Muscle layer of colon (tissue), 2 donors: ENCODE data around the gene KDM6B.
"Not testable (repeated sequence)": the region's sequence is repeated elsewhere in the genome, so short reads cannot be mapped to it uniquely, and the experiment has no call there.

Experiments used
- H3K27ac ChIP-seq: one replicate; pipeline ENCODE4 v1.7.0; 2013; ENCODE audit warnings: low read depth, mild to moderate bottlenecking, low read length, moderate library complexity
- H3K27me3 ChIP-seq, 2 donors: one replicate each; pipeline ENCODE4 v1.7.0; 2013; ENCODE audit warnings: low read length in 2 of 2, mild to moderate bottlenecking in 2 of 2; ENCODE audit not compliant: insufficient read depth in 2 of 2, control insufficient read depth in 1 of 2
- H3K36me3 ChIP-seq: one replicate; pipeline ENCODE4 v1.7.0; 2013; ENCODE audit warnings: mild to moderate bottlenecking, low read length; ENCODE audit not compliant: insufficient read depth
- H3K4me1 ChIP-seq: one replicate; pipeline ENCODE4 v1.7.0; 2013; ENCODE audit warnings: mild to moderate bottlenecking, low read length; ENCODE audit not compliant: insufficient read depth
- H3K4me3 ChIP-seq, 2 donors: one replicate each; pipeline ENCODE4 v1.7.0; 2013; ENCODE audit warnings: low read length in 2 of 2, low read depth in 1 of 2, mild to moderate bottlenecking in 1 of 2, moderate library complexity in 1 of 2
- H3K9ac ChIP-seq: one replicate; pipeline ENCODE4 v1.7.0; 2013; ENCODE audit warnings: low read length
- H3K9me3 ChIP-seq: one replicate; pipeline ENCODE4 v1.7.0; 2013; ENCODE audit warnings: mild to moderate bottlenecking, low read length
- donor health status: abdominal sarcoma.
- donor health status: Adenocarcinoma of cecum.

KDM6B gene

GRCh38 chr17:7855660-7856010, 21.6 kb downstream of the KDM6B start:
- Histone ChIP-seq H3K36me3 (peaks cover 22% of the 10 kb centered on the region), H3K4me3 (peak overlapping the region in 1 of 2 donors; percentile 80), H3K27ac (peak overlapping the region; percentile 89), H3K9me3 (no peaks in the 10 kb centered on the region), H3K27me3 (no peaks in the 10 kb centered on the region), H3K4me1 (peaks cover 39% of the 10 kb centered on the region), H3K9ac (no peak overlapping the region)

- Histone ChIP-seq H3K27me3 (no peaks in the 10 kb centered on the region), H3K4me1 (peaks cover 38% of the 10 kb centered on the region), H3K9ac (peak overlapping the region; percentile 75), H3K36me3 (peaks cover 16% of the 10 kb centered on the region), H3K9me3 (no peaks in the 10 kb centered on the region), H3K4me3 (peak overlapping the region; percentile 51 to 80), H3K27ac (peak overlapping the region; percentile 89)
Observed at GRCh38 chr17:7856011-7856810, 22.2 kb downstream of the KDM6B start.

- Histone ChIP-seq H3K9me3 (no peaks in the 10 kb centered on the region), H3K27me3 (no peaks in the 10 kb centered on the region), H3K4me1 (peaks cover 31% of the 10 kb centered on the region), H3K36me3 (peaks cover 11% of the 10 kb centered on the region), H3K9ac (peak within 1 kb of the TSS; percentile 75), H3K27ac (peak within 1 kb of the TSS; percentile 89), H3K4me3 (peak within 1 kb of the TSS; percentile 56 to 80)
Observed at GRCh38 chr17:7856811-7857712, 23.0 kb downstream of the KDM6B start, which contains the start of gene NAA38. TSS of gene NAA38 (minus strand) at chr17:7857559. CDS start at chr17:7857463, 96 bp downstream.

GRCh38 chr17:7857713-7858521, 23.9 kb downstream of the KDM6B start, which contains the start of gene CYB5D1:
TSS of gene CYB5D1 (plus strand) at chr17:7858003. CDS start at chr17:7858135, 132 bp downstream.
- Histone ChIP-seq H3K27me3 (no peaks in the 10 kb centered on the region), H3K4me3 (peak within 1 kb of the TSS; percentile 56 to 80), H3K9ac (peak within 1 kb of the TSS; percentile 75), H3K27ac (peak within 1 kb of the TSS; percentile 89), H3K9me3 (no peaks in the 10 kb centered on the region), H3K36me3 (peaks cover 3% of the 10 kb centered on the region), H3K4me1 (peaks cover 29% of the 10 kb centered on the region)

- Histone ChIP-seq H3K4me3 (peak overlapping the region; percentile 56 to 80), H3K27ac (peak overlapping the region; percentile 79), H3K36me3 (no peaks in the 10 kb centered on the region), H3K4me1 (peaks cover 29% of the 10 kb centered on the region), H3K27me3 (no peaks in the 10 kb centered on the region), H3K9me3 (no peaks in the 10 kb centered on the region), H3K9ac (peak overlapping the region; percentile 47)
Observed at GRCh38 chr17:7858522-7858810, 24.4 kb downstream of the KDM6B start.

GRCh38 chr17:7859028-7859427, 25.0 kb downstream of the KDM6B start:
- H3K9me3 ChIP-seq = no peaks in the 10 kb centered on the region

GRCh38 chr17:7862692-7863437, 28.8 kb downstream of the KDM6B start:
- H3K9ac ChIP-seq = no peak overlapping the region
- H3K9me3 ChIP-seq = no peaks in the 10 kb centered on the region
- H3K4me1 ChIP-seq = peaks cover 12% of the 10 kb centered on the region
- H3K27ac ChIP-seq = no peak overlapping the region
- no peak overlapping the region for H3K4me3 ChIP-seq
- no peaks in the 10 kb centered on the region for H3K36me3 ChIP-seq
- H3K27me3 ChIP-seq = no peaks in the 10 kb centered on the region

More at GRCh38 chr17:7859028-7859427, 25.0 kb downstream of the KDM6B start:
- peaks cover 29% of the 10 kb centered on the region for H3K4me1 ChIP-seq
- no peaks in the 10 kb centered on the region for H3K36me3 ChIP-seq
- H3K27me3 ChIP-seq = no peaks in the 10 kb centered on the region
- peak overlapping the region in 1 of 2 donors; percentile 80 for H3K4me3 ChIP-seq
- peak overlapping the region; percentile 47 for H3K9ac ChIP-seq
- H3K27ac ChIP-seq = no peak overlapping the region

GRCh38 chr17:7864384-7864783, 30.4 kb downstream of the KDM6B start:
- H3K36me3 ChIP-seq, H3K4me1 ChIP-seq, H3K27ac ChIP-seq, H3K9me3 ChIP-seq, H3K27me3 ChIP-seq, H3K9ac ChIP-seq, H3K4me3 ChIP-seq: not testable (repeated sequence)

GRCh38 chr17:7864995-7865650, 31.1 kb downstream of the KDM6B start:
- no peak overlapping the region for H3K9ac ChIP-seq
- no peaks in the 10 kb centered on the region for H3K36me3 ChIP-seq
- no peaks in the 10 kb centered on the region for H3K9me3 ChIP-seq
- no peaks in the 10 kb centered on the region for H3K27me3 ChIP-seq
- H3K4me3 ChIP-seq = no peak overlapping the region
- H3K27ac ChIP-seq = no peak overlapping the region
- no peaks in the 10 kb centered on the region for H3K4me1 ChIP-seq

- H3K4me3 ChIP-seq = no peak overlapping the region
- H3K27ac ChIP-seq = no peak overlapping the region
Observed at GRCh38 chr17:7867881-7868329, 33.9 kb downstream of the KDM6B start.

More at GRCh38 chr17:7867881-7868329, 33.9 kb downstream of the KDM6B start:
- Histone ChIP-seq H3K9ac (no peak overlapping the region), H3K27me3 (no peaks in the 10 kb centered on the region), H3K9me3 (no peaks in the 10 kb centered on the region), H3K36me3 (peaks cover under 1% of the 10 kb centered on the region), H3K4me1 (no peaks in the 10 kb centered on the region)
